H1 (cell line): ENCODE data around the gene OIP5. TPM values are rescaled to one million over a fixed set of nuclear protein-coding genes. Genes with fewer than 3 reads are reported as not detected.

Source experiments
- CTCF ChIA-PET: fragments of 300-600 bp; sonication (Branson Sonifier 250); formaldehyde crosslinking; loops from one replicate; lab custom pipeline; 2021; ENCODE audit not compliant: partially characterized antibody; lab: Charles Lee
- POLR2A ChIA-PET: fragments of 300-600 bp; sonication (Branson Sonifier 250); formaldehyde crosslinking; loops from one replicate; lab custom pipeline; 2021; ENCODE audit warnings: inconsistent platforms; ENCODE audit not compliant: partially characterized antibody; lab: Charles Lee
- DNase-seq, 2 experiments: peaks; one replicate each; pipeline versions ENCODE4 v3.0.0 to v3.0.0-alpha.2; 2010 to 2022; ENCODE audit warnings: low spot score in 2 of 2, low read depth in 1 of 2, mixed read lengths in 1 of 2
- FAIRE-seq: peaks from 2 replicates; lab custom pipeline; 2011; peaks lifted over from hg19 to GRCh38; lab: Jason Lieb, UNC
- H2AFZ ChIP-seq: 2 replicates; pipeline ENCODE4 v1.8.1; 2012; ENCODE audit warnings: low read length, inconsistent platforms
- H2AK5ac ChIP-seq: 2 replicates; pipeline ENCODE4 v1.6.1; 2013; ENCODE audit warnings: low read depth, low read length
- H2BK120ac ChIP-seq: replicated peaks from 2 replicates; pipeline ENCODE3; 2013; ENCODE audit warnings: low read depth, low read length, inconsistent platforms
- H2BK12ac ChIP-seq: 2 replicates; pipeline ENCODE4 v1.6.1; 2013; ENCODE audit warnings: low read depth, low read length
- H2BK15ac ChIP-seq: 2 replicates; pipeline ENCODE4 v1.6.1; 2013; ENCODE audit warnings: low read length
- H2BK20ac ChIP-seq: 2 replicates; pipeline ENCODE4 v1.6.1; 2013; ENCODE audit warnings: low read length
- H2BK5ac ChIP-seq: 2 replicates; pipeline ENCODE4 v1.6.1; 2013; ENCODE audit warnings: low read depth, low read length
- H3K14ac ChIP-seq: 2 replicates; pipeline ENCODE4 v1.6.1; 2013; ENCODE audit warnings: inconsistent platforms; ENCODE audit not compliant: insufficient read length
- H3K18ac ChIP-seq: 2 replicates; pipeline ENCODE4 v1.6.1; 2013; ENCODE audit warnings: low read length; ENCODE audit errors: extremely low read depth
- H3K23ac ChIP-seq: 2 replicates; pipeline ENCODE4 v1.6.1; 2013; ENCODE audit warnings: inconsistent platforms; ENCODE audit not compliant: insufficient read length
- H3K23me2 ChIP-seq: 2 replicates; pipeline ENCODE4 v1.6.1; 2013; ENCODE audit warnings: low read depth, low read length
- H3K27ac ChIP-seq: 2 replicates; pipeline ENCODE4 v1.6.1; 2011; ENCODE audit warnings: low read depth, low read length, inconsistent platforms
- H3K27me3 ChIP-seq, 4 experiments: replicated peaks in 1 of 4; 1 replicate in 1 of 4; 2 replicates in 3 of 4; pipeline versions ENCODE4 v1.6.1 to v1.8.1; 2011 to 2013; ENCODE audit warnings: low read length in 3 of 4, mild to moderate bottlenecking in 3 of 4, inconsistent platforms in 2 of 4, mixed read lengths in 2 of 4, moderate library complexity in 1 of 4; ENCODE audit not compliant: control insufficient read depth in 3 of 4, insufficient read depth in 3 of 4; ENCODE audit errors: extremely low read depth in 1 of 4
- H3K36me3 ChIP-seq, 4 experiments: 2 replicates each; pipeline versions ENCODE4 v1.6.1 to v1.8.1; 2011 to 2013; ENCODE audit warnings: mild to moderate bottlenecking in 4 of 4, low read length in 3 of 4, moderate library complexity in 2 of 4, control low read depth in 1 of 4, inconsistent platforms in 1 of 4; ENCODE audit not compliant: insufficient read depth in 4 of 4, control insufficient read depth in 2 of 4
- H3K4ac ChIP-seq: replicated peaks from 2 replicates; pipeline ENCODE3; 2013; ENCODE audit warnings: low read length, low read depth, mixed read lengths, inconsistent platforms; ENCODE audit not compliant: insufficient read length
- H3K4me1 ChIP-seq, 4 experiments: replicated peaks in 1 of 4; 1 replicate in 1 of 4; 2 replicates in 3 of 4; pipeline versions ENCODE4 v1.6.1 to v1.8.1; 2011 to 2013; ENCODE audit warnings: low read length in 3 of 4, inconsistent platforms in 2 of 4, mixed read lengths in 1 of 4; ENCODE audit not compliant: insufficient read depth in 4 of 4, control insufficient read depth in 3 of 4
- H3K4me2 ChIP-seq, 2 experiments: 2 replicates each; pipeline versions ENCODE4 v1.6.1 to v1.8.1; 2011 to 2013; ENCODE audit warnings: low read depth in 2 of 2, low read length in 2 of 2, control low read depth in 1 of 2, inconsistent platforms in 1 of 2, mild to moderate bottlenecking in 1 of 2; ENCODE audit not compliant: insufficient read depth in 1 of 2
- H3K4me3 ChIP-seq, 4 experiments: fragments of 200-600, 300-600 bp in 1 of 4; sonication (generic), shearing (Covaris generic), sonication (Bioruptor Twin) in 1 of 4; 2 replicates each; pipeline versions ENCODE4 v1.5.1 to v1.8.1; 2011 to 2016; ENCODE audit warnings: low read length in 4 of 4, low read depth in 3 of 4, control low read depth in 2 of 4, inconsistent platforms in 2 of 4, mild to moderate bottlenecking in 2 of 4, mixed read lengths in 1 of 4, moderate library complexity in 1 of 4; ENCODE audit not compliant: insufficient read depth in 2 of 4; ENCODE audit errors: extremely low read depth in 1 of 4
- H3K56ac ChIP-seq: replicated peaks from 2 replicates; pipeline ENCODE3; 2013; ENCODE audit warnings: low read depth, mild to moderate bottlenecking, mixed read lengths, low read length, inconsistent platforms; ENCODE audit not compliant: insufficient read length
- H3K79me1 ChIP-seq: 2 replicates; pipeline ENCODE4 v1.6.1; 2013; ENCODE audit warnings: low read depth, low read length, control low read depth
- H3K79me2 ChIP-seq, 2 experiments: 2 replicates each; pipeline versions ENCODE4 v1.6.1 to v1.8.1; 2012 to 2013; ENCODE audit warnings: low read length in 2 of 2, mild to moderate bottlenecking in 2 of 2, inconsistent platforms in 1 of 2; ENCODE audit not compliant: insufficient read depth in 2 of 2, control insufficient read depth in 1 of 2
- H3K9ac ChIP-seq, 4 experiments: replicated peaks in 1 of 4; 1 replicate in 1 of 4; 2 replicates in 3 of 4; pipeline versions ENCODE4 v1.6.1 to v1.8.1; 2011 to 2013; ENCODE audit warnings: low read depth in 3 of 4, low read length in 3 of 4, control low read depth in 2 of 4, mild to moderate bottlenecking in 2 of 4, moderate library complexity in 2 of 4, inconsistent platforms in 1 of 4; ENCODE audit errors: extremely low read depth in 1 of 4
- H3K9me3 ChIP-seq, 2 experiments: 2 replicates each; pipeline versions ENCODE4 v1.6.1 to v1.8.1; 2012 to 2013; ENCODE audit warnings: mild to moderate bottlenecking in 2 of 2, moderate library complexity in 2 of 2, control low read depth in 1 of 2, inconsistent platforms in 1 of 2, low read depth in 1 of 2, low read length in 1 of 2, mixed read lengths in 1 of 2; ENCODE audit not compliant: insufficient read depth in 2 of 2
- H4K20me1 ChIP-seq, 2 experiments: replicated peaks in 1 of 2; 2 replicates each; pipeline versions ENCODE3 to v1.8.1; 2011 to 2013; ENCODE audit warnings: inconsistent platforms in 2 of 2, low read length in 2 of 2, mild to moderate bottlenecking in 1 of 2; ENCODE audit not compliant: insufficient read depth in 2 of 2, control insufficient read depth in 1 of 2
- H4K5ac ChIP-seq: 2 replicates; pipeline ENCODE4 v1.6.1; 2013; ENCODE audit warnings: low read length, low read depth, mixed read lengths, inconsistent platforms; ENCODE audit not compliant: insufficient read length
- H4K8ac ChIP-seq: 2 replicates; pipeline ENCODE4 v1.8.0; 2013; ENCODE audit warnings: mild to moderate bottlenecking, moderate library complexity, low read length, inconsistent platforms; ENCODE audit not compliant: insufficient read depth; ENCODE audit errors: extremely low read depth
- H4K91ac ChIP-seq: replicated peaks from 2 replicates; pipeline ENCODE3; 2013; ENCODE audit warnings: low read length, mixed read lengths, inconsistent platforms; ENCODE audit not compliant: insufficient read length
- CEBPB ChIP-seq: IDR thresholded peaks from 2 replicates; pipeline ENCODE4 v1.6.1; 2012; ENCODE audit warnings: low read depth, low read length
- MAFK ChIP-seq: IDR thresholded peaks from 2 replicates; pipeline ENCODE4 v1.6.1; 2012; ENCODE audit warnings: low read depth, mild to moderate bottlenecking, improper control_type of control experiment, low read length
- POU5F1 ChIP-seq: IDR thresholded peaks from 2 replicates; pipeline ENCODE4 v1.6.1; 2011; ENCODE audit warnings: low read depth, mild to moderate bottlenecking, low read length, moderate library complexity
- TCF12 ChIP-seq: IDR thresholded peaks from 2 replicates; pipeline ENCODE4 v1.6.1; 2011; ENCODE audit warnings: low read depth, mild to moderate bottlenecking, low read length
- WGBS, 2 experiments: shearing (Covaris generic) in 1 of 2; methylation state at CpG; one replicate each; pipeline versions ENCODE4 v1.1.6 to v1.1.7; 2013 to 2015; ENCODE audit warnings: low lambda C conversion rate in 2 of 2, mixed read lengths in 2 of 2, inconsistent platforms in 1 of 2, low coverage in 1 of 2, missing lambda C conversion rate in 1 of 2; ENCODE audit not compliant: insufficient replicate concordance in 2 of 2, insufficient coverage in 1 of 2, insufficient read length in 1 of 2; ENCODE audit errors: extremely low coverage in 1 of 2, missing lambda C conversion rate in 1 of 2; 5-methylcytosine and 5-hydroxymethylcytosine counted together
- polyA plus RNA-seq, 7 experiments: library from polyadenylated mRNA; depleted of rRNA in 3 of 7; stranded (reverse) in 5 of 7; unstranded in 2 of 7; fragments of >200 nt in 5 of 7; fragments of 200-250 nt in 2 of 7; gene quantifications; 1 replicate in 5 of 7; 2 replicates in 1 of 7; 4 replicates in 1 of 7; pipeline versions ENCODE4 v1.2.1 to v1.2.3, GENCODE V29; 2011 to 2013; ENCODE audit warnings: missing spikeins in 2 of 7, mixed read lengths in 2 of 7
- total RNA-seq: library from RNA; stranded (reverse); fragmentation: NEBNext Ultra II Directional; extraction: Animal tissue kit (Norgen Biotek cat#: 25700); gene quantifications from 2 replicates; pipeline ENCODE4 v1.2.1, GENCODE V29; 2021

OIP5 gene
- total and polyA plus RNA-seq, 2 of the 8 experiments (the other 6 are each of a cell fraction or from before 2014, with no cell fraction given): 34.8 to 44.5 TPM

DNA sequence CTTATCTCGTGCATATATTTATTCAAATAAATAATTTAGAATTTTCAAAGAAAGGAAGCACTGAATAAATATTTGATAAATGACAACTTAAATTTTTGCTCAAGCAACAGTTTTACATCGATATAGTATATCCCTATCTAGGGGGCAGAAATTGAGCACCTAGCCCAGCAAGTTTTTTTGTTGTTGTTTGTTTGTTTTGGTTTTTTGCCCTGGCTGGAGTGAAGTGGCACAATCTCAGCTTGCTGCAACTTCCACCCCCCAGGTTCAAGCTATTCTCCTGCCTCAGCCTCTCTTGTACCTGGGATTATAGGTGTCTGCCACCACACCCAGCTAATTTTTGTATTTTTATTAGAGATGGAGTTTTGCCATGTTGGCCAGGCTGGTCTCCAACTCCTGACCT is 42.4 kb downstream of the OIP5 start:
- Histone ChIP-seq H3K27ac (no peak overlapping the region), H3K9me3 (no peaks in the 10 kb centered on the region), H3K23me2 (no peaks in the 10 kb centered on the region), H4K8ac (no peak overlapping the region), H3K4me3 (no peak overlapping the region), H2BK120ac (no peak overlapping the region), H3K23ac (no peak overlapping the region), H4K5ac (no peak overlapping the region), H2BK12ac (no peak overlapping the region), H4K20me1 (peaks cover 5 to 10% of the 10 kb centered on the region in 2 experiments), H3K79me2 (peaks cover 2 to 59% of the 10 kb centered on the region in 2 experiments), H3K18ac (no peak overlapping the region), H3K56ac (no peak overlapping the region), H3K9ac (no peak overlapping the region), H3K4ac (no peak overlapping the region), H2BK5ac (no peak overlapping the region), H3K79me1 (peaks cover 3% of the 10 kb centered on the region; the same call in 1 of the 2 replicates), H3K14ac (no peak overlapping the region), H2AK5ac (no peak overlapping the region), H3K4me1 (no peaks in the 10 kb centered on the region; a peak in 2 of 7 replicates), H2BK15ac (no peak overlapping the region), H4K91ac (no peak overlapping the region), H3K36me3 (peaks cover 18 to 69% (median 46%) of the 10 kb centered on the region in 4 experiments), H3K4me2 (no peak overlapping the region), H2AFZ (no peak overlapping the region), H2BK20ac (no peak overlapping the region), H3K27me3 (no peaks in the 10 kb centered on the region)
- DNase-seq (no peak), FAIRE-seq (no peak)
- 88% methylated on average over 2 of the region's 2 CpGs; no CpG with 5 or more reads in 1 of the 2 experiments for WGBS, 2 experiments
- no peak for TF ChIP-seq POU5F1
- no peak for TF ChIP-seq CEBPB
- no peak for TF ChIP-seq MAFK
- TF ChIP-seq TCF12: no peak
- POLR2A ChIA-PET: interaction anchor here (1.1 to 4.0 kb wide), 5 partner anchors 8 to 43 kb away, joined by 3 to 18 read pairs (median 12); partner anchors contain the start of genes NUSAP1 and OIP5
- CTCF ChIA-PET: interaction anchor here (0.6 kb wide), 1 partner anchor 452 kb away, joined by 4 read pairs; no protein-coding TSS in a partner anchor
